ENCODE measurements around the gene DUSP7. TPM values are rescaled to one million over a fixed set of nuclear protein-coding genes. Genes with fewer than 3 reads are reported as not detected.
A peak's percentile ranks its signal among the peaks of the same experiment; 100 is the strongest.

The DUSP7 gene
- polyA plus RNA-seq, 1 experiment, result 17.8 TPM

DNA sequence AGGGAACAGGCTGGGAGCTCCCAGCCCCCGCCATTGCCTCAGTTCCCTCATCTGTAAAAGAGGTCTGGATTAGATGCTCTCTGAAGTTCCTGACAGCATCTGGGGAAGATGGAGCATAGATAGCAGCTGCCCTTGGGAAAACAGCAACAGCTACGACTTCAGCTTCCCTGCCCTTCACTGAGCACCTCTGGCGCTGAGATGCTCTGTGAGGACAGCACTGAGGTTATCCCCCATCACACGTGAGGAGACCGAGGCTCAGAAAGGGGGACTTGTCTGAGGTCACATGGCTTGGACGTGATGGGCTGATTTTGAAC, 49.6 kb downstream of the DUSP7 start:
- H3K27ac ChIP-seq (ENCODE audit: low read depth, low read length), result no peak overlapping the region
- CTCF ChIA-PET, result interaction anchor here (7.4 kb wide), 2 partner anchors 114 to 141 kb away, joined by 138 to 142 read pairs; no protein-coding TSS in a partner anchor
- no peak for DNase-seq (ENCODE audit: low read depth, low spot score)
- POLR2A ChIA-PET, result no interaction called here
- H3K27me3 ChIP-seq (ENCODE audit: control insufficient read depth, insufficient read depth, low read length), result peaks cover 5% of the 10 kb centered on the region
- H3K9me3 ChIP-seq (ENCODE audit: control insufficient read depth, insufficient read depth, low read length), result no peaks in the 10 kb centered on the region
- H3K4me3 ChIP-seq (ENCODE audit: low read depth, low read length), result no peak overlapping the region
- TF ChIP-seq, protein P1, sequence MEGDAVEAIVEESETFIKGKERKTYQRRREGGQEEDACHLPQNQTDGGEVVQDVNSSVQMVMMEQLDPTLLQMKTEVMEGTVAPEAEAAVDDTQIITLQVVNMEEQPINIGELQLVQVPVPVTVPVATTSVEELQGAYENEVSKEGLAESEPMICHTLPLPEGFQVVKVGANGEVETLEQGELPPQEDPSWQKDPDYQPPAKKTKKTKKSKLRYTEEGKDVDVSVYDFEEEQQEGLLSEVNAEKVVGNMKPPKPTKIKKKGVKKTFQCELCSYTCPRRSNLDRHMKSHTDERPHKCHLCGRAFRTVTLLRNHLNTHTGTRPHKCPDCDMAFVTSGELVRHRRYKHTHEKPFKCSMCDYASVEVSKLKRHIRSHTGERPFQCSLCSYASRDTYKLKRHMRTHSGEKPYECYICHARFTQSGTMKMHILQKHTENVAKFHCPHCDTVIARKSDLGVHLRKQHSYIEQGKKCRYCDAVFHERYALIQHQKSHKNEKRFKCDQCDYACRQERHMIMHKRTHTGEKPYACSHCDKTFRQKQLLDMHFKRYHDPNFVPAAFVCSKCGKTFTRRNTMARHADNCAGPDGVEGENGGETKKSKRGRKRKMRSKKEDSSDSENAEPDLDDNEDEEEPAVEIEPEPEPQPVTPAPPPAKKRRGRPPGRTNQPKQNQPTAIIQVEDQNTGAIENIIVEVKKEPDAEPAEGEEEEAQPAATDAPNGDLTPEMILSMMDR (IDR thresholded peaks at IDR 0.05; ENCODE audit: low read depth, low read length), result no peak

DNA sequence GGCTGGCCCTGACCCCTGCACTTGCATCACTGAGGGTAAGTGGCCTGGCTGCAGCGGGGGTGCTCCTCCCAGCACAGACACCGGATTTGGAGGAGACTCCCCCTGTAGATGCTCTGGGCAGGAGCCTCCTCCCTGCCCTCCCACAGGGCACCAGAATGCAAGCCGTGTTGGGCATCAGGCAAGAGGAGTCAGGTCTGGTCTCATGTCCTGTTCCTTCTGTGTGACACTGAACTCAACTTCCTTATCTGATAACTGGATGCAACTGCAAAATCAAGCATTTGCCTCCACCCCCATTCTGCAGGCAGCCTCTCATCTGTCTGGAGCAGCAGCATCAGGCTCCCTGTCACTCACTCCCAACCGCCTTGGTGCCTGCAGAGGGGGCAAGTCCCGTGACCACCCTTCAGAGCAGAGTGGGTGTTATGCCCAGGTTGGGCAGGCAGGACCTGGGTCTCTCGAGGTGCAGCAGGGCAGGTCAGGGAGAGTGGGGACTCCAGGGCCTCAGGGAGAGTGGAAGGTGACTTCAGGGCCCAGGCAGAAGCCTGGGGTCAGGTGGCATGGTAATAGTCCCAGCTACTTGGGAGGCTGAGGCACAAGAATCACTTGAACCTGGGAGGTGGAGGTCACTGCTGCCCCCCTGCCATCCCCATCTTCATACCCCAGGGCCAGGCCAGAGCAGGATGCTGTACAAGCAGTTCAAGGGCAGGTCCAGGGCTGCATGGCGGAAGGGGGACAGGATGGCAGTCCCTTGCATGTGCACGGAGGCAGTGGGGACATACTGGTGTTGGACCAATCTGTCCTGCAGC, 50.2 kb downstream of the DUSP7 start:
- peaks cover 5% of the 10 kb centered on the region for H3K27me3 ChIP-seq (ENCODE audit: control insufficient read depth, insufficient read depth, low read length)
- CTCF ChIA-PET, result interaction anchor here (0.9 to 7.4 kb wide), 6 partner anchors 9 to 141 kb away, joined by 3 to 142 read pairs (median 12); no protein-coding TSS in a partner anchor
- H3K27ac ChIP-seq (ENCODE audit: low read depth, low read length), result peak overlapping the region; percentile 39
- POLR2A ChIA-PET, result interaction anchor here (1.0 kb wide), 1 partner anchor 51 kb away, joined by 3 read pairs; no protein-coding TSS in a partner anchor
- peak overlapping the region; percentile 27 for H3K4me3 ChIP-seq (ENCODE audit: low read depth, low read length)
- DNase-seq (ENCODE audit: low read depth, low spot score), result no peak
- H3K9me3 ChIP-seq (ENCODE audit: control insufficient read depth, insufficient read depth, low read length), result no peaks in the 10 kb centered on the region
- TF ChIP-seq, protein P1 (IDR thresholded peaks at IDR 0.05; ENCODE audit: low read depth, low read length), result no peak

DNA sequence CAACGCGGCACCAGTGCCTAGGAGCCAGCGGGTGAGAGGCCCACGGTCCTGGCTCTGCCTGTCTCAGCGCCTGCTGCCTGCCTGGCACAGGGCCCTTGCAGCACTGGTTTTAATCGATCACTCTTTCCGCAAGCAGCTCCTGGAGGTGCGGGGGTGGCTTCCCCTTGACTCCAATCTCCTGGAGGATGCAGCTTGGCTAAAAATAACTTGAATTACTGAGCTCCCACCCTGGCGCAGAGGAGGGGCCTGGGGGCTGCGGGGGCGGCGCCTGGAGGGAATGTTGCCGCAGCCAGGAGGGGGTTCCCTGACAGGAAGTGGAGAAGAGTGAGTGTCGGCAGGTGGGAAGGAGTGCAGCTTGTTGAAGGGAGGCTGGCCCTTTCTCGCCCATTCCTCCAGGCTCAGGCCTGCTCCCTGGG, 50.8 kb downstream of the DUSP7 start:
- DNase-seq (ENCODE audit: low read depth, low spot score), result peak; percentile 42
- Histone ChIP-seq H3K27ac (ENCODE audit: low read depth, low read length) (peak overlapping the region; percentile 39), H3K27me3 (ENCODE audit: control insufficient read depth, insufficient read depth, low read length) (peaks cover 5% of the 10 kb centered on the region), H3K4me3 (ENCODE audit: low read depth, low read length) (peak overlapping the region; percentile 27), H3K9me3 (ENCODE audit: control insufficient read depth, insufficient read depth, low read length) (no peaks in the 10 kb centered on the region)
- ChIA-PET POLR2A (interaction anchor here (1.0 kb wide), 1 partner anchor 51 kb away, joined by 3 read pairs; no protein-coding TSS in a partner anchor), CTCF (interaction anchor here (0.6 to 7.4 kb wide), 7 partner anchors 10 to 164 kb away, joined by 3 to 142 read pairs (median 8); no protein-coding TSS in a partner anchor)
- TF ChIP-seq, protein P1 (IDR thresholded peaks at IDR 0.05; ENCODE audit: low read depth, low read length), result no peak

DNA sequence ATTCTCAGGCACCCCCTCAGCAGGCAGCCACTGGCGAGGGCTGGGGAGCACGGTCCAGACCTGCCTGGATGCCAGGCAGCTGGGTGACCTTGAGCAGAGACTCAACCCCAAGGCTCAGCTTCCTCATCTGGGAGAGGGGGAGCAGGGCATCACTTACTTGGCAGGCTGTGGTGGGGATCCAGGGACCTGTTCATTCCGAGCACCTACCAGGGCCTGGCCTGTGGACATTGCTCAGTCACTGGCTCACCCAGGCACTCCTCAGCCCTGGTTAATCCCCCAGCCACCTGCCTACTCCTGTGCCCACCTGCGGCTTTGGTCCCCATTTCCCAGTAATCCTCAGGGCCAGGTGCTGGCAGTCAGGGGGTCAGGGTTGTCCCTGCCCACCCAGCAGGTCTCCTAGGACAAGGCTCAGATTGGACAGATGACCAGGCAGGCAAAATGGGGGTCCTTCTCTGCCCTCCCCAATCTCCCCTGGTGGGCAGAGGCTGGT, 51.4 kb downstream of the DUSP7 start:
- Histone ChIP-seq H3K9me3 (ENCODE audit: control insufficient read depth, insufficient read depth, low read length) (no peaks in the 10 kb centered on the region), H3K4me3 (ENCODE audit: low read depth, low read length) (no peak overlapping the region), H3K27me3 (ENCODE audit: control insufficient read depth, insufficient read depth, low read length) (peaks cover 3% of the 10 kb centered on the region), H3K27ac (ENCODE audit: low read depth, low read length) (no peak overlapping the region)
- ChIA-PET CTCF (interaction anchor here (0.6 to 7.4 kb wide), 20 partner anchors 7 to 335 kb away, joined by 3 to 142 read pairs (median 4); partner anchors contain the start of genes DUSP7, POC1A and RPL29), POLR2A (interaction anchor here (1.0 to 1.3 kb wide), 2 partner anchors 9 to 52 kb away, joined by 3 to 6 read pairs; partner anchors contain the start of gene RPL29)
- TF ChIP-seq, protein P1 (IDR thresholded peaks at IDR 0.05; ENCODE audit: low read depth, low read length), result no peak
- DNase-seq (ENCODE audit: low read depth, low spot score), result no peak

Measured in AG04450 (cell line).